Measurements from ENCODE around the gene ATP8B1. TPM values are rescaled to one million over a fixed set of nuclear protein-coding genes. Genes with fewer than 3 reads are reported as not detected.

Gene ATP8B1
- total and polyA plus RNA-seq, 2 of the 4 experiments (the other 2 are of a cell fraction) = 64.3 to 136 TPM

GRCh38 chr18:57677262-57678211, 125.6 kb downstream of the ATP8B1 start:
- H3K14ac ChIP-seq (replicated peaks; ENCODE audit: low read depth, low read length) = no peak overlapping the region
- TF ChIP-seq CHD1 (IDR thresholded peaks at IDR 0.05; ENCODE audit: low read depth, low read length) (no peak), RAD21 (IDR thresholded peaks at IDR 0.05; ENCODE audit: low read length) (no peak), RCOR1 (IDR thresholded peaks at IDR 0.05; ENCODE audit: insufficient replicate concordance, low read length) (no peak), CEBPB (IDR thresholded peaks at IDR 0.05; ENCODE audit: low read depth, low read length) (no peak), CTCF (conservative IDR thresholded peaks at IDR 0.05; ENCODE audit: low read depth, low read length) (no peak), ELK1 (IDR thresholded peaks at IDR 0.05; ENCODE audit: borderline replicate concordance, low read depth, low read length) (no peak), POLR2A (IDR thresholded peaks at IDR 0.05; ENCODE audit: low read depth, low read length) (no peak), FOS (IDR thresholded peaks at IDR 0.05; ENCODE audit: low read depth, low read length) (no peak), NFE2L2 (IDR thresholded peaks at IDR 0.05; ENCODE audit: low read depth, low read length) (no peak), MAZ (IDR thresholded peaks at IDR 0.05; ENCODE audit: borderline replicate concordance, low read depth, low read length) (no peak), SMC3 (IDR thresholded peaks at IDR 0.05; ENCODE audit: low read depth, low read length) (no peak), RFX5 (IDR thresholded peaks at IDR 0.05; ENCODE audit: low read depth, low read length) (no peak), MXI1 (IDR thresholded peaks at IDR 0.05; ENCODE audit: borderline replicate concordance, low read depth, low read length) (no peak)
- TF ChIP-seq, protein P1, sequence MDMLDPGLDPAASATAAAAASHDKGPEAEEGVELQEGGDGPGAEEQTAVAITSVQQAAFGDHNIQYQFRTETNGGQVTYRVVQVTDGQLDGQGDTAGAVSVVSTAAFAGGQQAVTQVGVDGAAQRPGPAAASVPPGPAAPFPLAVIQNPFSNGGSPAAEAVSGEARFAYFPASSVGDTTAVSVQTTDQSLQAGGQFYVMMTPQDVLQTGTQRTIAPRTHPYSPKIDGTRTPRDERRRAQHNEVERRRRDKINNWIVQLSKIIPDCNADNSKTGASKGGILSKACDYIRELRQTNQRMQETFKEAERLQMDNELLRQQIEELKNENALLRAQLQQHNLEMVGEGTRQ (IDR thresholded peaks at IDR 0.05; ENCODE audit: low read depth, low read length) = no peak

More at GRCh38 chr18:57677262-57678211, 125.6 kb downstream of the ATP8B1 start:
- Histone ChIP-seq H3K9me1 (ENCODE audit: insufficient read depth, low read length) (peaks cover 8% of the 10 kb centered on the region; the same call in 1 of the 2 replicates), H4K8ac (ENCODE audit: low read depth in 2 of 2, low read length in 2 of 2) (no peak overlapping the region), H2AK9ac (replicated peaks; ENCODE audit: low read depth, low read length, poor library complexity) (no peak overlapping the region), H3K56ac (ENCODE audit: extremely low read depth, insufficient read depth, low read length) (no peak overlapping the region), H3K79me1 (ENCODE audit: low read depth in 1 of 2, low read length in 2 of 2) (peaks cover 16 to 68% of the 10 kb centered on the region in 2 experiments), H3K4ac (ENCODE audit: low read depth, low read length) (no peak overlapping the region), H3K9ac (ENCODE audit: low read depth, low read length) (no peak overlapping the region), H3K27ac (ENCODE audit: insufficient read depth, low read length) (no peak overlapping the region), H4K20me1 (ENCODE audit: insufficient read depth, low read length) (peaks cover 5% of the 10 kb centered on the region; the same call in 1 of the 2 replicates), H4K5ac (ENCODE audit: low read depth, low read length) (no peak overlapping the region), H3K4me1 (ENCODE audit: control insufficient read depth, insufficient read depth, low read length) (no peaks in the 10 kb centered on the region), H3K4me2 (ENCODE audit: low read depth, low read length) (no peak overlapping the region), H3K4me3 (ENCODE audit: insufficient read depth, low read depth, low read length) (no peak overlapping the region), H3K36me3 (ENCODE audit: control insufficient read depth, insufficient read depth, low read length) (peaks cover 32% of the 10 kb centered on the region), H2AK5ac (ENCODE audit: low read depth, low read length) (no peak overlapping the region), H2BK5ac (ENCODE audit: low read depth, low read length, poor library complexity, severe bottlenecking) (no peak overlapping the region), H4K91ac (ENCODE audit: insufficient read depth, low read depth, low read length) (no peak overlapping the region), H3K18ac (ENCODE audit: low read depth, low read length) (no peak overlapping the region), H2AFZ (replicated peaks; ENCODE audit: low read length, poor library complexity) (no peak overlapping the region), H2BK15ac (ENCODE audit: low read depth, low read length) (no peak overlapping the region), H3K9me3 (ENCODE audit: control insufficient read depth, insufficient read depth, low read length) (no peaks in the 10 kb centered on the region), H3K27me3 (ENCODE audit: control insufficient read depth, insufficient read depth, low read length) (no peaks in the 10 kb centered on the region), H2BK20ac (ENCODE audit: low read depth, low read length) (no peak overlapping the region), H3K23ac (ENCODE audit: low read depth, low read length) (no peak overlapping the region), H2BK120ac (ENCODE audit: low read depth, low read length) (no peak overlapping the region)
- ChIA-PET POLR2A (ENCODE audit: unreplicated experiment) (no interaction called here), CTCF (interaction anchor here (1.0 kb wide), 1 partner anchor 9 kb away, joined by 3 read pairs; no protein-coding TSS in a partner anchor)
- dilution Hi-C loops (cut with HindIII; ENCODE audit: low sequenced_read_pairs, unreplicated experiment) = no loop called here
- DNase-seq (no peak), ATAC-seq (ENCODE audit: low read depth) (no peak)
- intact Hi-C loops (cut with micrococcal nuclease) = no loop called here
- in situ Hi-C loops (cut with MboI; ENCODE audit: low sequenced_read_pairs) = no loop called here
- no TSS peak for BruUV-seq (replicated peaks)
- WGBS, 2 experiments (ENCODE audit: extremely low coverage in 2 of 2, insufficient read length in 1 of 2) = no CpG with 5 or more reads among the region's 10 CpGs
